GM03348 (cell line): ENCODE measurements around the gene COX10.
"Not testable (repeated sequence)": the region's sequence is repeated elsewhere in the genome, so short reads cannot be mapped to it uniquely, and the experiment has no call there.

Experiments
- DNase-seq: peaks from one replicate; pipeline ENCODE4 v3.0.0; 2012; ENCODE audit warnings: low spot score

COX10 gene

GRCh38 chr17:14205992-14206461, 136.7 kb downstream of the COX10 start:
- DNase-seq = no peak

GRCh38 chr17:14206891-14207290, 137.6 kb downstream of the COX10 start:
- no peak for DNase-seq

- DNase-seq = no peak
Observed at GRCh38 chr17:14207791-14208190, 138.5 kb downstream of the COX10 start.

GRCh38 chr17:14209215-14209614, 139.9 kb downstream of the COX10 start:
- no peak for DNase-seq

- no peak for DNase-seq
Observed at GRCh38 chr17:14211246-14211645, 141.9 kb downstream of the COX10 start.

GRCh38 chr17:14211801-14212200, 142.5 kb downstream of the COX10 start:
- no peak for DNase-seq

- DNase-seq = no peak
Observed at GRCh38 chr17:14212401-14212800, 143.1 kb downstream of the COX10 start.

- peak; percentile 69 for DNase-seq
Observed at GRCh38 chr17:14214271-14214670, 145.0 kb downstream of the COX10 start.

GRCh38 chr17:14222611-14223010, 153.3 kb downstream of the COX10 start:
- no peak for DNase-seq

- no peak for DNase-seq
Observed at GRCh38 chr17:14225254-14225980, 156.1 kb downstream of the COX10 start.

GRCh38 chr17:14227052-14227451, 157.7 kb downstream of the COX10 start:
- no peak for DNase-seq

GRCh38 chr17:14228903-14229302, 159.6 kb downstream of the COX10 start:
- DNase-seq = no peak

GRCh38 chr17:14231187-14231586, 161.9 kb downstream of the COX10 start:
- DNase-seq = peak; percentile 62

- not testable (repeated sequence) for DNase-seq
Observed at GRCh38 chr17:14235047-14235446, 165.7 kb downstream of the COX10 start.

- DNase-seq = not testable (repeated sequence)
Observed at GRCh38 chr17:14236032-14236431, 166.7 kb downstream of the COX10 start.

- not testable (repeated sequence) for DNase-seq
Observed at GRCh38 chr17:14236762-14237161, 167.5 kb downstream of the COX10 start, which contains the start of gene CDRT15. Gene CDRT15, minus strand, starts transcription at chr17:14236862. Its CDS starts 29 bp downstream, at chr17:14236833.

GRCh38 chr17:14239271-14239670, 170.0 kb downstream of the COX10 start:
- DNase-seq = not testable (repeated sequence)

- DNase-seq = no peak
Observed at GRCh38 chr17:14245002-14245401, 175.7 kb downstream of the COX10 start.

- DNase-seq = no peak
Observed at GRCh38 chr17:14245629-14246028, 176.3 kb downstream of the COX10 start.
